HepG2 (cell line): Measurements from ENCODE around the gene TBCD. TPM values are rescaled to one million over a fixed set of nuclear protein-coding genes. Genes with fewer than 3 reads are reported as not detected.

Source experiments
- ATAC-seq: fragments of 200-7000 bp; cut with Tn5 transposase; 3 replicates; pipeline ENCODE4 v1.9.1; 2020; ENCODE audit warnings: mild to moderate bottlenecking, moderate library complexity
- BruUV-seq: library from RNA; stranded (reverse); fragments of 400-500 nt; replicated peaks from 2 replicates; lab custom pipeline; 2021; lab: Mats Ljungman, UMichigan
- CTCF ChIA-PET: fragments of 300-600 bp; formaldehyde crosslinking; extraction: SDS; loops from one replicate; lab custom pipeline; 2021; ENCODE audit warnings: low total read pairs, inconsistent platforms, low intra/inter-chr PET ratio; lab: Yijun Ruan, JAX
- POLR2A ChIA-PET: fragments of 350-600 bp; sonication (Branson Sonifier 250); formaldehyde crosslinking; loops from one replicate; lab custom pipeline; 2020; ENCODE audit warnings: antibody characterized with exemption, inconsistent platforms; lab: Yijun Ruan, JAX
- DNase-seq: peaks from one replicate; pipeline ENCODE4 v3.0.0-alpha.2; 2015; ENCODE audit warnings: low spot score
- FAIRE-seq: peaks from 3 replicates; lab custom pipeline; 2011; peaks lifted over from hg19 to GRCh38; lab: Jason Lieb, UNC
- H2AFZ ChIP-seq: one replicate; pipeline ENCODE4 v1.6.1; 2011; ENCODE audit warnings: low read length, inconsistent platforms
- H3K27ac ChIP-seq: fragments of 300-600 bp; 3 replicates; pipeline ENCODE4 v1.8.0; 2011; ENCODE audit warnings: mixed run types, mild to moderate bottlenecking, mixed read lengths, low read length, inconsistent platforms; ENCODE audit not compliant: insufficient read depth; ENCODE audit errors: extremely low read length
- H3K27me3 ChIP-seq, 2 experiments: fragments of 200-600 bp in 1 of 2; 2 replicates in 1 of 2; 3 replicates in 1 of 2; pipeline versions ENCODE4 v1.6.0 to v1.8.0; 2011; ENCODE audit warnings: low read length in 2 of 2, mild to moderate bottlenecking in 2 of 2, moderate library complexity in 2 of 2, inconsistent platforms in 1 of 2; ENCODE audit not compliant: insufficient read depth in 2 of 2, control insufficient read depth in 1 of 2
- H3K36me3 ChIP-seq, 2 experiments: fragments of 200-600 bp in 1 of 2; replicated peaks in 1 of 2; 2 replicates in 1 of 2; 3 replicates in 1 of 2; pipeline versions ENCODE4 v1.5.1 to v1.8.0; 2011; ENCODE audit warnings: low read length in 2 of 2, inconsistent platforms in 1 of 2; ENCODE audit not compliant: insufficient read depth in 2 of 2, control insufficient read depth in 1 of 2
- H3K4me1 ChIP-seq: 2 replicates; pipeline ENCODE4 v1.5.1; 2012; ENCODE audit warnings: low read length, inconsistent platforms; ENCODE audit not compliant: insufficient read depth
- H3K4me2 ChIP-seq: 2 replicates; pipeline ENCODE4 v1.6.0; 2011; ENCODE audit warnings: low read depth, low read length, inconsistent platforms
- H3K4me3 ChIP-seq, 3 experiments: fragments of 200-600 bp in 1 of 3; sonication (generic), shearing (Covaris generic) in 1 of 3; replicated peaks in 1 of 3; 2 replicates each; pipeline ENCODE4 v1.5.1; 2011 to 2016; ENCODE audit warnings: low read length in 3 of 3, inconsistent platforms in 2 of 3, low read depth in 2 of 3, mild to moderate bottlenecking in 2 of 3, control low read depth in 1 of 3, mixed read lengths in 1 of 3; ENCODE audit not compliant: insufficient read depth in 1 of 3
- H3K79me2 ChIP-seq: one replicate; pipeline ENCODE4 v1.6.1; 2011; ENCODE audit warnings: low read length, inconsistent platforms; ENCODE audit not compliant: insufficient read depth
- H3K9ac ChIP-seq: 2 replicates; pipeline ENCODE4 v1.6.0; 2011; ENCODE audit warnings: mild to moderate bottlenecking, low read depth, low read length, inconsistent platforms; ENCODE audit not compliant: insufficient read depth
- H3K9me3 ChIP-seq: 2 replicates; pipeline ENCODE4 v1.5.1; 2012; ENCODE audit warnings: mild to moderate bottlenecking, low read length
- H4K20me1 ChIP-seq: 2 replicates; pipeline ENCODE4 v1.6.0; 2011; ENCODE audit warnings: inconsistent platforms, mild to moderate bottlenecking, low read length, moderate library complexity; ENCODE audit not compliant: insufficient read depth
- AFF4 ChIP-seq: sonication (generic); formaldehyde crosslinking; IDR thresholded peaks from 2 replicates; pipeline ENCODE4 v1.4.0; 2020; ENCODE audit warnings: missing genetic modification reagents
- KDM1A ChIP-seq: IDR thresholded peaks from 2 replicates; pipeline ENCODE4 v1.6.1; 2016; ENCODE audit warnings: missing compliant biosample characterization
- NFKBIZ ChIP-seq: IDR thresholded peaks from 2 replicates; pipeline ENCODE4 v1.6.1; 2018; ENCODE audit warnings: missing genetic modification reagents, missing compliant biosample characterization
- PHF8 ChIP-seq: sonication (generic); formaldehyde crosslinking; IDR thresholded peaks from 2 replicates; pipeline ENCODE4 v1.5.0; 2020; ENCODE audit warnings: missing genetic modification reagents
- STAT6 ChIP-seq: sonication (generic); formaldehyde crosslinking; IDR thresholded peaks from 2 replicates; pipeline ENCODE4 v1.4.0; 2020; ENCODE audit warnings: missing genetic modification reagents, mild to moderate bottlenecking, borderline replicate concordance
- ZBED4 ChIP-seq: sonication (generic); formaldehyde crosslinking; IDR thresholded peaks from 2 replicates; pipeline ENCODE4 v1.4.0; 2020; ENCODE audit warnings: missing genetic modification reagents, borderline replicate concordance
- ZNF264 ChIP-seq: sonication (generic); formaldehyde crosslinking; IDR thresholded peaks from 2 replicates; pipeline ENCODE4 v1.4.0; 2020; ENCODE audit warnings: missing genetic modification reagents
- ZNF274 ChIP-seq: sonication (generic); formaldehyde crosslinking; IDR thresholded peaks from 2 replicates; pipeline ENCODE4 v1.5.1; 2020; ENCODE audit warnings: mild to moderate bottlenecking, missing genetic modification reagents
- ZNF547 ChIP-seq: sonication (generic); formaldehyde crosslinking; IDR thresholded peaks from 2 replicates; pipeline ENCODE4 v1.5.1; 2020; ENCODE audit warnings: mild to moderate bottlenecking, missing genetic modification reagents
- ZNF564 ChIP-seq: sonication (generic); formaldehyde crosslinking; IDR thresholded peaks from 2 replicates; pipeline ENCODE4 v1.8.1; 2023; ENCODE audit warnings: mild to moderate bottlenecking, missing genetic modification reagents
- ZNF761 ChIP-seq: sonication (generic); formaldehyde crosslinking; conservative IDR thresholded peaks from 2 replicates; pipeline ENCODE4 v1.4.0; 2020; ENCODE audit warnings: mild to moderate bottlenecking, missing genetic modification reagents
- ZNF841 ChIP-seq: sonication (generic); formaldehyde crosslinking; IDR thresholded peaks from 2 replicates; pipeline ENCODE4 v1.8.1; 2023; ENCODE audit warnings: missing genetic modification reagents, borderline replicate concordance
- WGBS: methylation state at CpG from one replicate; pipeline ENCODE4 v1.1.6; 2017; ENCODE audit warnings: low lambda C conversion rate; 5-methylcytosine and 5-hydroxymethylcytosine counted together
- in situ Hi-C: cut with HindIII; loops from 2 replicates; pipeline ENCODE4 v1.10.0; 2017; ENCODE audit warnings: low pct_unique_long_range_greater_than_20kb; ENCODE audit not compliant: extremely low pct_ligation_motif_present
- intact Hi-C: fragments of 100-400 bp; cut with micrococcal nuclease; formaldehyde crosslinking; loops from one replicate; pipeline ENCODE4 v1.10.0; 2022; ENCODE audit not compliant: unreplicated experiment
- polyA plus RNA-seq, 8 experiments: library from polyadenylated mRNA; depleted of rRNA in 3 of 8; stranded (reverse) in 7 of 8; unstranded in 1 of 8; fragments of >200 nt; fragmentation: Illumina TruSeq in 4 of 8; extraction: Trizol in 4 of 8; gene quantifications; 2 replicates each; pipeline versions ENCODE4 v1.2.1 to v1.2.3, GENCODE V29; 2011 to 2016; ENCODE audit warnings: low read depth in 4 of 8, missing spikeins in 1 of 8, mixed read lengths in 1 of 8; ENCODE audit not compliant: insufficient read depth in 1 of 8
- total RNA-seq, 5 experiments: library from RNA; depleted of rRNA; stranded (reverse); fragments of >200 nt; fragmentation: Illumina TruSeq; extraction: Trizol; gene quantifications; 2 replicates each; pipeline ENCODE4 v1.2.3, GENCODE V29; 2016; ENCODE audit warnings: low read depth in 1 of 5

Gene TBCD
- total and polyA plus RNA-seq, 2 of the 13 experiments (the other 11 are each of a cell fraction or from before 2014, with no cell fraction given) = 33.9 to 54.8 TPM

GRCh38 chr17:82704886-82705285 is 47.0 kb upstream of the TBCD start:
- H3K27ac ChIP-seq = no peak overlapping the region
- no peaks in the 10 kb centered on the region for H3K79me2 ChIP-seq
- ATAC-seq (peak; percentile 6; the same call in 2 of the 3 replicates), FAIRE-seq (no peak), DNase-seq (no peak)
- H3K4me2 ChIP-seq = peak overlapping the region; percentile 84
- no peaks in the 10 kb centered on the region for H4K20me1 ChIP-seq
- H3K9me3 ChIP-seq = no peaks in the 10 kb centered on the region
- 30% methylated on average over 12 of the region's 13 CpGs for WGBS
- peaks cover 63% of the 10 kb centered on the region for H3K4me1 ChIP-seq
- in situ Hi-C loops = no loop called here
- no peaks in the 10 kb centered on the region for H3K36me3 ChIP-seq
- peaks cover under 1 to 23% of the 10 kb centered on the region in 2 experiments; a peak in 3 of 5 replicates for H3K27me3 ChIP-seq
- no peak overlapping the region for H2AFZ ChIP-seq
- H3K4me3 ChIP-seq = peak overlapping the region; percentile 26 to 60 (median 27)
- CTCF ChIA-PET = no interaction called here
- intact Hi-C loops = loop anchor here (1.0 kb wide), 1 partner anchor 33 kb away; no protein-coding TSS in a partner anchor
- no TSS peak for BruUV-seq
- POLR2A ChIA-PET = no interaction called here
- H3K9ac ChIP-seq = no peak overlapping the region
- no peak for TF ChIP-seq STAT6 (CRISPR knock-in tag)
- no peak for TF ChIP-seq PHF8 (CRISPR knock-in tag)
- TF ChIP-seq ZNF547 (CRISPR knock-in tag) = 0 out of 2 replicates have a peak, but pooled peaks have one; percentile 2
- 0 out of 2 replicates have a peak, but pooled peaks have one; percentile 12 for TF ChIP-seq ZNF564 (CRISPR knock-in tag)
- no peak for TF ChIP-seq AFF4 (CRISPR knock-in tag)
- no peak for TF ChIP-seq NFKBIZ (CRISPR knock-in tag)
- TF ChIP-seq KDM1A (CRISPR knock-in tag) = no peak
- TF ChIP-seq ZNF841 = no peak
- TF ChIP-seq ZNF761 = 0 out of 2 replicates have a peak, but pooled peaks have one; percentile 14
- no peak for TF ChIP-seq ZBED4 (CRISPR knock-in tag)
- TF ChIP-seq ZNF264 (CRISPR knock-in tag) = no peak
- no peak for TF ChIP-seq ZNF274 (CRISPR knock-in tag)
